ENCODE measurements around the gene GRIP1.

DNA sequence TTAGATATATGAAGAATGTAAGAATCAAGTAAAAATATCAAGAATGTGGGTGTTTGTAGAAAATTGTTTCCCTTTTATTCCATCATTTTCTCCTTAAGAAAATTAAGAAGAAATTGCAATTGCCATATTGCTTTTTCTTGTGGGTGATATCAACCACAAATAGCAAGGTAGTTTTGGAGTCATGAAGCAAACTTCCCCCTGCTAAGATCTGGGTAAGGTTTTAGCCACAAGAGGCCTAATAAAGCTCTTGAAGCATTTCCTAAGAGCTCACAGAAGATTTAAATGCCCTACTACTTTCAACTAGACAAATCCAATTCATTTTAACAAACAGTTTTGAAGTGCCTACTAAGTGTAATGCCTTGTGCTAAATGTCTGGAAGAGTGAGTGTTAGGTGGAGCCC lies 2.6 kb downstream of the GRIP1 start:
- TF ChIP-seq RAD21 (IDR thresholded peaks at IDR 0.05; ENCODE audit: low read length) (no peak), CTCF (conservative IDR thresholded peaks at IDR 0.05; ENCODE audit: low read depth, low read length) (no peak), ELK1 (IDR thresholded peaks at IDR 0.05; ENCODE audit: borderline replicate concordance, low read depth, low read length) (no peak), RFX5 (IDR thresholded peaks at IDR 0.05; ENCODE audit: low read depth, low read length) (no peak), CEBPB (IDR thresholded peaks at IDR 0.05; ENCODE audit: low read depth, low read length) (no peak), POLR2A (IDR thresholded peaks at IDR 0.05; ENCODE audit: low read depth, low read length) (no peak), MAFK (IDR thresholded peaks at IDR 0.05; ENCODE audit: low read depth, low read length) (no peak), USF2 (IDR thresholded peaks at IDR 0.05; ENCODE audit: low read depth, low read length) (no peak), CHD1 (IDR thresholded peaks at IDR 0.05; ENCODE audit: low read depth, low read length) (no peak), MXI1 (IDR thresholded peaks at IDR 0.05; ENCODE audit: borderline replicate concordance, low read depth, low read length) (no peak)
